ENCODE data around the gene ARHGAP28. TPM values are rescaled to one million over a fixed set of nuclear protein-coding genes. Genes with fewer than 3 reads are reported as not detected.

Gene ARHGAP28
- total and polyA plus RNA-seq, 3 donors from 2014 or later, result 45.5 to 161 (median 76.8) TPM

- Histone ChIP-seq H3K9me3 (no peaks in the 10 kb centered on the region), H3K36me3 (ENCODE audit: low read depth, missing control alignments) (no peaks in the 10 kb centered on the region), H3K4me1 (peaks cover 5% of the 10 kb centered on the region), H3K27ac (no peak overlapping the region), H3K27me3 (no peaks in the 10 kb centered on the region), H3K4me3 (no peak overlapping the region)
- WGBS, 2 donors, result 65 to 73% methylated on average over 2 of the region's 2 CpGs
- TF ChIP-seq, protein P1, sequence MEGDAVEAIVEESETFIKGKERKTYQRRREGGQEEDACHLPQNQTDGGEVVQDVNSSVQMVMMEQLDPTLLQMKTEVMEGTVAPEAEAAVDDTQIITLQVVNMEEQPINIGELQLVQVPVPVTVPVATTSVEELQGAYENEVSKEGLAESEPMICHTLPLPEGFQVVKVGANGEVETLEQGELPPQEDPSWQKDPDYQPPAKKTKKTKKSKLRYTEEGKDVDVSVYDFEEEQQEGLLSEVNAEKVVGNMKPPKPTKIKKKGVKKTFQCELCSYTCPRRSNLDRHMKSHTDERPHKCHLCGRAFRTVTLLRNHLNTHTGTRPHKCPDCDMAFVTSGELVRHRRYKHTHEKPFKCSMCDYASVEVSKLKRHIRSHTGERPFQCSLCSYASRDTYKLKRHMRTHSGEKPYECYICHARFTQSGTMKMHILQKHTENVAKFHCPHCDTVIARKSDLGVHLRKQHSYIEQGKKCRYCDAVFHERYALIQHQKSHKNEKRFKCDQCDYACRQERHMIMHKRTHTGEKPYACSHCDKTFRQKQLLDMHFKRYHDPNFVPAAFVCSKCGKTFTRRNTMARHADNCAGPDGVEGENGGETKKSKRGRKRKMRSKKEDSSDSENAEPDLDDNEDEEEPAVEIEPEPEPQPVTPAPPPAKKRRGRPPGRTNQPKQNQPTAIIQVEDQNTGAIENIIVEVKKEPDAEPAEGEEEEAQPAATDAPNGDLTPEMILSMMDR (IDR thresholded peaks at IDR 0.05), result no peak
- no peak for TF ChIP-seq POLR2A (IDR thresholded peaks at IDR 0.05)
- intact Hi-C loops (cut with DNase I; ENCODE audit: low total_unique reads), result no loop called here
- DNase-seq, result no peak
These were observed 44.3 kb downstream of the ARHGAP28 start for GRCh38 chr18:6773777-6774176.

- intact Hi-C loops (cut with DNase I; ENCODE audit: low total_unique reads), result no loop called here
- no peak overlapping the region for H3K27ac ChIP-seq
- 80 to 88% methylated on average over 7 of the region's 7 CpGs for WGBS, 2 donors
These were observed 45.7 kb downstream of the ARHGAP28 start for GRCh38 chr18:6775237-6775636.

DNA sequence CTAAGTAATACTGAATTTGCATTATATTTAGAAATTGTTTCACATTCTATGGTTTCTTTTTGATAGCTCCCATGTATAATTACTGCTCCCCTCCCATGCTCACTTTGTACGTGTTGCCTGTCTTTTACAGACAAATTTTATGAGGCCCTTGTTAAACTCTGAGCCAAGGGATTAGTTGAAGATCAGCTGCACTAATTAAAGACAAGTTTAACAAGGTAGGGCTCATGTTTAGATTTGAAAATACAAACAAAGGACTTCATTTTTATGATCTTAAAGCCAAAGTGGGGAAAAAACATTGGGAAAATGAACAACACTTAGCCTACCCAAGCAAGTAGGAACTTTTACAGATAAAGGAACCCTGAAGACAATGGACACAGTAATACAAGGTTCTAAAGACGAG, 46.2 kb downstream of the ARHGAP28 start:
- H3K36me3 ChIP-seq (ENCODE audit: low read depth, missing control alignments), result no peaks in the 10 kb centered on the region
- 56 to 64% methylated on average over 2 of the region's 2 CpGs for WGBS, 2 donors
- H3K4me1 ChIP-seq, result peaks cover 11% of the 10 kb centered on the region
- no peak overlapping the region for H3K4me3 ChIP-seq
- no peak for TF ChIP-seq POLR2A (IDR thresholded peaks at IDR 0.05)
- TF ChIP-seq, protein P1 (IDR thresholded peaks at IDR 0.05), result no peak
- DNase-seq, result no peak
- no peak overlapping the region for H3K27ac ChIP-seq
- H3K9me3 ChIP-seq, result no peaks in the 10 kb centered on the region
- intact Hi-C loops (cut with DNase I; ENCODE audit: low total_unique reads), result no loop called here
- no peaks in the 10 kb centered on the region for H3K27me3 ChIP-seq

More at GRCh38 chr18:6775237-6775636, 45.7 kb downstream of the ARHGAP28 start:
- H3K4me3 ChIP-seq, result no peak overlapping the region
- TF ChIP-seq, protein P1 (IDR thresholded peaks at IDR 0.05), result no peak
- TF ChIP-seq POLR2A (IDR thresholded peaks at IDR 0.05), result no peak
- H3K4me1 ChIP-seq, result peaks cover 11% of the 10 kb centered on the region
- no peaks in the 10 kb centered on the region for H3K9me3 ChIP-seq
- no peaks in the 10 kb centered on the region for H3K27me3 ChIP-seq
- no peak for DNase-seq
- H3K36me3 ChIP-seq (ENCODE audit: low read depth, missing control alignments), result no peaks in the 10 kb centered on the region

DNA sequence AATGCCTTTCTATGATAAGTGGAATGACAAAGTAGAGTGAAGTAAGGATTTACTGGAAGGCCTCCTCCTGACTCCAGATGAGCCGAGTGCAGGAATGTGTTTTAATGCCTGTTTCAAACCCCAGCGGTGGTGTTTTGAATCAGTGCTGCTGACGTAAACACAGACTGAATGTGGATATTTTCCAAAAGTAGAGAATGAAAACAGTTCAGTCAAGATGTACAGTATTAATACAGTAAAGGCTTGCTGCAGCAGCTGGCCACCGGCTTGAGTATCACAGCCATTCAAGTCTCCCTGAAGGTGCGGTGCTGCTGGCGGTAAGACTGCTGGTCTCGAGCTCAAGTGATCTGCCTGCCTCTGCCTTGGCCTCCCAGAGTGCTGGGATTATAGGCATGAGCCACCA, 46.7 kb downstream of the ARHGAP28 start:
- peak; percentile 38 for DNase-seq
- no peak for TF ChIP-seq POLR2A (IDR thresholded peaks at IDR 0.05)

GRCh38 chr18:6777509-6777908, 48.0 kb downstream of the ARHGAP28 start:
- no peak overlapping the region for H3K27ac ChIP-seq
- TF ChIP-seq, protein P1 (IDR thresholded peaks at IDR 0.05), result no peak
- TF ChIP-seq POLR2A (IDR thresholded peaks at IDR 0.05), result no peak
- peaks cover 23% of the 10 kb centered on the region for H3K4me1 ChIP-seq
- no peak for DNase-seq
- 86 to 93% methylated on average over 3 of the region's 3 CpGs for WGBS, 2 donors
- H3K4me3 ChIP-seq, result no peak overlapping the region
- H3K9me3 ChIP-seq, result no peaks in the 10 kb centered on the region
- H3K27me3 ChIP-seq, result no peaks in the 10 kb centered on the region
- intact Hi-C loops (cut with DNase I; ENCODE audit: low total_unique reads), result no loop called here
- H3K36me3 ChIP-seq (ENCODE audit: low read depth, missing control alignments), result no peaks in the 10 kb centered on the region

More for the DNA sequence above, 46.7 kb downstream of the ARHGAP28 start:
- no peaks in the 10 kb centered on the region for H3K36me3 ChIP-seq (ENCODE audit: low read depth, missing control alignments)
- no peaks in the 10 kb centered on the region for H3K27me3 ChIP-seq
- 65 to 75% methylated on average over 7 of the region's 7 CpGs for WGBS, 2 donors
- no peak overlapping the region for H3K4me3 ChIP-seq
- H3K9me3 ChIP-seq, result no peaks in the 10 kb centered on the region
- H3K27ac ChIP-seq, result no peak overlapping the region
- intact Hi-C loops (cut with DNase I; ENCODE audit: low total_unique reads), result no loop called here
- H3K4me1 ChIP-seq, result peaks cover 15% of the 10 kb centered on the region
